Tibial artery (tissue), 4 donors: Measurements from ENCODE around the gene TPR.

Experiments
- DNase-seq, 2 donors: peaks; one replicate each; pipeline ENCODE4 v3.0.0-alpha.2; 2019
- H3K27ac ChIP-seq, 2 donors: fragments of 200-600 bp; sonication (generic) in 1 of 2; 1 replicate in 1 of 2; 2 replicates in 1 of 2; pipeline ENCODE4 v1.5.1; 2018 to 2019; ENCODE audit warnings: mild to moderate bottlenecking in 1 of 2
- H3K27me3 ChIP-seq, 2 donors: fragments of 200-600 bp; sonication (generic) in 1 of 2; one replicate each; pipeline versions ENCODE4 v1.5.1 to v1.6.0; 2016 to 2019
- H3K36me3 ChIP-seq, 3 donors: fragments of 200-600 bp; sonication (generic) in 2 of 3; one replicate each; pipeline ENCODE4 v1.5.1; 2016 to 2019; ENCODE audit warnings: mild to moderate bottlenecking in 2 of 3
- H3K4me1 ChIP-seq, 4 donors: fragments of 200-600 bp; sonication (generic) in 2 of 4; 1 replicate in 3 of 4; 2 replicates in 1 of 4; pipeline ENCODE4 v1.5.1; 2016 to 2019
- H3K4me3 ChIP-seq, 2 donors: fragments of 200-600 bp; sonication (generic) in 1 of 2; 1 replicate in 1 of 2; 2 replicates in 1 of 2; pipeline ENCODE4 v1.5.1; 2018 to 2019; ENCODE audit warnings: mild to moderate bottlenecking in 2 of 2
- H3K9me3 ChIP-seq, 3 donors: fragments of 200-600 bp; sonication (generic) in 1 of 3; one replicate each; pipeline ENCODE4 v1.5.1; 2016 to 2019
- intact Hi-C: fragments of 100-400 bp; cut with DNase I; formaldehyde crosslinking; loops from one replicate; pipeline ENCODE4 v1.15.0; 2023; ENCODE audit warnings: low total_unique reads
- TF ChIP-seq, protein P1 (sequence below), 2 experiments: fragments of 200-600 bp in 1 of 2; fragments of 450-650 bp in 1 of 2; IDR thresholded peaks; one replicate each; pipeline ENCODE4 v1.5.1; 2017 to 2019; ENCODE audit warnings: antibody characterized with exemption in 2 of 2, mild to moderate bottlenecking in 1 of 2, moderate library complexity in 1 of 2

TPR gene

DNA sequence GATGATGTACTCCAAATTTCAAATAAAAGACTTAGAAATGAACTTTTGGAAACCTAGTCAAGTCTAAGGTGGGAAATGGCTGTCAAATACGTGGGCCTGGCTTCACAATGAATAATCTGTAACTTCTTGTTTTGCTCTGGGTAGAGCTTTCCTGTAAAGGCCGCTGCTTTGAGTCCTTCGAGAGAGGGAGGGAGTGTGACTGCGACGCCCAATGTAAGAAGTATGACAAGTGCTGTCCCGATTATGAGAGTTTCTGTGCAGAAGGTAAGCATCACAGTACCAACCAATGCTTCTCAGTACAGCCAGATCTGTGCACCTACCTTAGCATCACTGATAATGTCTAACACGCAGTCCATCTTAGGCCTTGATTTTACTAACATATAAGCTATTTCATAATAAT, 73.6 kb downstream of the TPR start:
- peaks cover 0 to 3% (median 0%) of the 10 kb centered on the region in 4 donors for H3K4me1 ChIP-seq
- no peaks in the 10 kb centered on the region for H3K9me3 ChIP-seq
- no peaks in the 10 kb centered on the region for H3K27me3 ChIP-seq
- no peak overlapping the region for H3K27ac ChIP-seq
- no peaks in the 10 kb centered on the region for H3K36me3 ChIP-seq
- H3K4me3 ChIP-seq: no peak overlapping the region
- DNase-seq: no peak
- intact Hi-C loops: no loop called here
- TF ChIP-seq, protein P1, sequence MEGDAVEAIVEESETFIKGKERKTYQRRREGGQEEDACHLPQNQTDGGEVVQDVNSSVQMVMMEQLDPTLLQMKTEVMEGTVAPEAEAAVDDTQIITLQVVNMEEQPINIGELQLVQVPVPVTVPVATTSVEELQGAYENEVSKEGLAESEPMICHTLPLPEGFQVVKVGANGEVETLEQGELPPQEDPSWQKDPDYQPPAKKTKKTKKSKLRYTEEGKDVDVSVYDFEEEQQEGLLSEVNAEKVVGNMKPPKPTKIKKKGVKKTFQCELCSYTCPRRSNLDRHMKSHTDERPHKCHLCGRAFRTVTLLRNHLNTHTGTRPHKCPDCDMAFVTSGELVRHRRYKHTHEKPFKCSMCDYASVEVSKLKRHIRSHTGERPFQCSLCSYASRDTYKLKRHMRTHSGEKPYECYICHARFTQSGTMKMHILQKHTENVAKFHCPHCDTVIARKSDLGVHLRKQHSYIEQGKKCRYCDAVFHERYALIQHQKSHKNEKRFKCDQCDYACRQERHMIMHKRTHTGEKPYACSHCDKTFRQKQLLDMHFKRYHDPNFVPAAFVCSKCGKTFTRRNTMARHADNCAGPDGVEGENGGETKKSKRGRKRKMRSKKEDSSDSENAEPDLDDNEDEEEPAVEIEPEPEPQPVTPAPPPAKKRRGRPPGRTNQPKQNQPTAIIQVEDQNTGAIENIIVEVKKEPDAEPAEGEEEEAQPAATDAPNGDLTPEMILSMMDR (IDR thresholded peaks at IDR 0.05): no peak

DNA sequence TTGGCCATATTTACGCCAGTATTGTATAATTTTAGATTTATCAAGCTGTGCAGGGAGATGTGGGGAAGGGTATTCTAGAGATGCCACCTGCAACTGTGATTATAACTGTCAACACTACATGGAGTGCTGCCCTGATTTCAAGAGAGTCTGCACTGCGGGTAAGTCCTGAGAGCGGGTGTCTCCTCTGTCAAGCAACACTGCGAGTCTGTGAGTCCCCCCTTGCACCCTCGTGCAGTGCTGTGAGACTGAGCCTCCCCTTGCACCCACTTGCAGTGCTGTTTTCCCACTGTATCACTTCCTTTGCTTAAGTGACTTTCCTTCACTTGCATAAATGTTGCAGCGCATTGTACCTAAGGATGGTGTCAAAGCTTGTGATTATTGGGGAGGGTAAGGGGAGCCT, 75.0 kb downstream of the TPR start:
- H3K9me3 ChIP-seq: no peaks in the 10 kb centered on the region
- no peak overlapping the region for H3K4me3 ChIP-seq
- TF ChIP-seq, protein P1 (IDR thresholded peaks at IDR 0.05): no peak
- no peak overlapping the region for H3K27ac ChIP-seq
- no peaks in the 10 kb centered on the region for H3K4me1 ChIP-seq
- H3K36me3 ChIP-seq: no peaks in the 10 kb centered on the region
- no peak for DNase-seq
- H3K27me3 ChIP-seq: no peaks in the 10 kb centered on the region
- intact Hi-C loops: no loop called here

DNA sequence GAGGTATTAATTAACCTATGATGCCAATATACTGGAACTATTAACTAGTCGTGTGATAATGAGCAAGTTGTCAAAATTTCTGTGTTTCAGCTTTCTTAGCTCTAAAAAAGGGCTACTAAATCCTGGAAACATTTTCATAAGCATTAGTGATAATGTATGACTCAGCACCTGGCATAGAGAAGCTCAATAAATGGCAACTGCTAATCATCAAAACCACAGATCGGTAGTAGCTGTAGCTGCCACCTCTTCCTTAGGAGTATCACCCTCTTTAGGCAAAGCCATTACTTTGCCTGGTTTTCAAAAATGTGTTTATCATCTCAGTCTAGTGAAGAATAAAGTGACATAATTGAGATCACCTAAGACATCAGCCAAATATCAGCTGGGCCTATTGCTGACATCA, 75.5 kb downstream of the TPR start:
- intact Hi-C loops: no loop called here
- H3K4me3 ChIP-seq: no peak overlapping the region
- H3K4me1 ChIP-seq: no peaks in the 10 kb centered on the region
- TF ChIP-seq, protein P1 (IDR thresholded peaks at IDR 0.05): no peak
- DNase-seq: no peak
- no peak overlapping the region for H3K27ac ChIP-seq
- H3K27me3 ChIP-seq: no peaks in the 10 kb centered on the region
- no peaks in the 10 kb centered on the region for H3K9me3 ChIP-seq
- no peaks in the 10 kb centered on the region for H3K36me3 ChIP-seq

DNA sequence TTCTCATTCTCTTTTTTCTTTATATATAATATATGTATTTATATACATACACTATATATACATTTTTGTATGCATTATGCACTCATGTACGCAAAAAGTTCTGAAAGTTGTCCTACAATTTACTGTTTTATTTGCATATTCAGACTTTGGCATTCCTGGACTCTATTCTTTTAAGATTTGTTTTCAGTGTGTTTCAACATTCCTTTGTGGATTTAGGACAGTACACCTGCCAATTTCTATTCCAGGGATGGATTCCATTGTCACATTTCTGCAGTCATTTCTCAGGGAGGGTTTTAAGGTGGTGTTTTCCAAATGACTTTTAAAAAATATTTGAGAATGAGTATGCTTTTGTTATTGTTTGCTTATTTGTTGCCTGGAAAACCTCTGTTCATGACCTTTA, 76.2 kb downstream of the TPR start:
- intact Hi-C loops: no loop called here
- Histone ChIP-seq H3K27ac (no peak overlapping the region), H3K9me3 (no peaks in the 10 kb centered on the region), H3K27me3 (no peaks in the 10 kb centered on the region), H3K4me3 (no peak overlapping the region), H3K4me1 (no peaks in the 10 kb centered on the region), H3K36me3 (no peaks in the 10 kb centered on the region)
- TF ChIP-seq, protein P1 (IDR thresholded peaks at IDR 0.05): no peak
- DNase-seq: no peak

DNA sequence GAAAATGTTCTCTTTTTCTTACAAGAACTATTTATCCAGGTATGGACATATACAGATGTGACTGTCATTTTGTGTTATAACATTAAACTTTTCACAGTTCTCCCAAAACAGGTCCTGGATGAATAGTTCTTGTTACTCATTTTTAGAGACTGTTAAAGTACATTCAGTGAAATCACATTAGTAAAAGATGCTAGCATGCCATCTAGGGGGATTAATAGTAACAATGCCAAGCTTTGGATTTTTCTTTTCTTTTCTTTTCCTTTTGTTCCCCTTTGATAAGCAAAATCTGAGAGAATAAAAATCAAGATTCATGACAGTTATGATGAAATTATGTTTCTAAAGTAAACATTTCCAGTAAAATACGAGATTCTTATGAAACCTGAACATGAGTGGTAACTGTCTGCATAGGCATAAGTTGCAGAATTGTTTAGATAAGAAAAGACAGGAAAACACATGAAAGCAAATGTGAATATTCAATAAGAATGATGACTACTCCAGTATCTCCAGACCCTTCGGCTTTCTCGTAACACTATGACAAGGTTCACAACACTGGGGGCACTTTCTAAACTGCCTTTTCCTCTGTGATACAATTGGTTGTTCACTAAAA, 77.5 kb downstream of the TPR start:
- Histone ChIP-seq H3K4me3 (no peak overlapping the region), H3K27ac (no peak overlapping the region), H3K27me3 (no peaks in the 10 kb centered on the region), H3K36me3 (no peaks in the 10 kb centered on the region), H3K9me3 (no peaks in the 10 kb centered on the region), H3K4me1 (no peaks in the 10 kb centered on the region)
- TF ChIP-seq, protein P1 (IDR thresholded peaks at IDR 0.05): no peak
- intact Hi-C loops: no loop called here
- DNase-seq: no peak

DNA sequence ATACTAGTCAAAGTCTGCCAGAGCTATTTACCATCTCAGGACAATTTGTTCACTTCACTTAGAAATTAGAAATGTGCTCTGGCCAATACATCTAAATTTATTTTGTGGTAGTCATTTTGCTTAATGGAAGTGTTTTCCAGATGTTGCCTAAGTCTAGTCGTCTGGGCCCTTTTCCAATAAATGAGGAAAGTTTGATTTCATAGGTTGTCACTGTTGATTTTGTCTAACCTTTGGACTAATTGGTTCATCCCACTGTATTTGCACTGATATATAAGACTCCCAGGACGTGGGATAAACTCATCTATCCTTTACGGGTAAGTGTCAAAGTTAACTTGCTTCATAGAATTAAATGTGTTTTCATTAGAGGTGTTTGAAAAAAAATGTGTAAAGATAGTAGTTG, 79.1 kb downstream of the TPR start, which contains the start of gene PRG4:
TSS of gene PRG4 (plus strand) at position 300 of the 400 bp plus-strand sequence.
- Histone ChIP-seq H3K36me3 (no peaks in the 10 kb centered on the region), H3K27me3 (no peaks in the 10 kb centered on the region), H3K9me3 (no peaks in the 10 kb centered on the region), H3K27ac (no peak within 1 kb of the TSS), H3K4me3 (no peak within 1 kb of the TSS), H3K4me1 (no peaks in the 10 kb centered on the region)
- TF ChIP-seq, protein P1 (IDR thresholded peaks at IDR 0.05): no peak
- DNase-seq: no peak
- intact Hi-C loops: no loop called here
